HL-60 (cell line): ENCODE results near the gene GSN.

Experiments
- GABPA ChIP-seq: IDR thresholded peaks from 2 replicates; pipeline ENCODE4 v1.6.1; 2012; ENCODE audit warnings: low read depth
- POLR2AphosphoS5 ChIP-seq: IDR thresholded peaks from 2 replicates; pipeline ENCODE4 v1.6.1; 2012; ENCODE audit warnings: low read depth
- SPI1 ChIP-seq: IDR thresholded peaks from 2 replicates; pipeline ENCODE4 v1.6.1; 2012; ENCODE audit warnings: low read depth, mild to moderate bottlenecking, borderline replicate concordance
- TF ChIP-seq, protein P1 (sequence below): IDR thresholded peaks from one replicate; pipeline ENCODE4 v1.5.1; 2011; ENCODE audit warnings: low read length, control low read depth, inconsistent platforms; ENCODE audit not compliant: insufficient read depth
- TF ChIP-seq, protein P2 (sequence below): IDR thresholded peaks from 2 replicates; pipeline ENCODE4 v1.6.1; 2012; ENCODE audit warnings: low read depth; ENCODE audit not compliant: insufficient replicate concordance

DNA sequence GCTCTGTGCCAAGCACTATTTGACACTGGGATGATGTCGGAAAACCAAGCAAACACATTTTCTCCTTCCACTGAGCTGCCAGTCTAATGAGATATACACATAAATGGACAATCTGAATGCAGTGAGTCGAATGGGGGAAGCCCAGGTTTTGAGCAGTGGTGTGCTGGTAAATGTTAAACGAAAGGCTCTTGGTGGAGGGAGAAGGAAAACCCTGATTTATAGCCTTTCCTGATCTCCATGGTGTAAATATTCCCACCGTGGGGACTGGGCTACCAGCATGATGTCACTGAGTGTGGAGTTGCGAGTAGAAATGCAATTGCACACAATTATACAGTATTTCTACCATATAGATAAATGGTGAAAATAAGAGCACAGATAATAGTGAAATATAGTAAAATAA is 5.0 kb upstream of the GSN start:
- TF ChIP-seq, protein P1, sequence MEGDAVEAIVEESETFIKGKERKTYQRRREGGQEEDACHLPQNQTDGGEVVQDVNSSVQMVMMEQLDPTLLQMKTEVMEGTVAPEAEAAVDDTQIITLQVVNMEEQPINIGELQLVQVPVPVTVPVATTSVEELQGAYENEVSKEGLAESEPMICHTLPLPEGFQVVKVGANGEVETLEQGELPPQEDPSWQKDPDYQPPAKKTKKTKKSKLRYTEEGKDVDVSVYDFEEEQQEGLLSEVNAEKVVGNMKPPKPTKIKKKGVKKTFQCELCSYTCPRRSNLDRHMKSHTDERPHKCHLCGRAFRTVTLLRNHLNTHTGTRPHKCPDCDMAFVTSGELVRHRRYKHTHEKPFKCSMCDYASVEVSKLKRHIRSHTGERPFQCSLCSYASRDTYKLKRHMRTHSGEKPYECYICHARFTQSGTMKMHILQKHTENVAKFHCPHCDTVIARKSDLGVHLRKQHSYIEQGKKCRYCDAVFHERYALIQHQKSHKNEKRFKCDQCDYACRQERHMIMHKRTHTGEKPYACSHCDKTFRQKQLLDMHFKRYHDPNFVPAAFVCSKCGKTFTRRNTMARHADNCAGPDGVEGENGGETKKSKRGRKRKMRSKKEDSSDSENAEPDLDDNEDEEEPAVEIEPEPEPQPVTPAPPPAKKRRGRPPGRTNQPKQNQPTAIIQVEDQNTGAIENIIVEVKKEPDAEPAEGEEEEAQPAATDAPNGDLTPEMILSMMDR: no peak
- TF ChIP-seq GABPA: no peak
- no peak for TF ChIP-seq POLR2AphosphoS5
- no peak for TF ChIP-seq SPI1
- TF ChIP-seq, protein P2, sequence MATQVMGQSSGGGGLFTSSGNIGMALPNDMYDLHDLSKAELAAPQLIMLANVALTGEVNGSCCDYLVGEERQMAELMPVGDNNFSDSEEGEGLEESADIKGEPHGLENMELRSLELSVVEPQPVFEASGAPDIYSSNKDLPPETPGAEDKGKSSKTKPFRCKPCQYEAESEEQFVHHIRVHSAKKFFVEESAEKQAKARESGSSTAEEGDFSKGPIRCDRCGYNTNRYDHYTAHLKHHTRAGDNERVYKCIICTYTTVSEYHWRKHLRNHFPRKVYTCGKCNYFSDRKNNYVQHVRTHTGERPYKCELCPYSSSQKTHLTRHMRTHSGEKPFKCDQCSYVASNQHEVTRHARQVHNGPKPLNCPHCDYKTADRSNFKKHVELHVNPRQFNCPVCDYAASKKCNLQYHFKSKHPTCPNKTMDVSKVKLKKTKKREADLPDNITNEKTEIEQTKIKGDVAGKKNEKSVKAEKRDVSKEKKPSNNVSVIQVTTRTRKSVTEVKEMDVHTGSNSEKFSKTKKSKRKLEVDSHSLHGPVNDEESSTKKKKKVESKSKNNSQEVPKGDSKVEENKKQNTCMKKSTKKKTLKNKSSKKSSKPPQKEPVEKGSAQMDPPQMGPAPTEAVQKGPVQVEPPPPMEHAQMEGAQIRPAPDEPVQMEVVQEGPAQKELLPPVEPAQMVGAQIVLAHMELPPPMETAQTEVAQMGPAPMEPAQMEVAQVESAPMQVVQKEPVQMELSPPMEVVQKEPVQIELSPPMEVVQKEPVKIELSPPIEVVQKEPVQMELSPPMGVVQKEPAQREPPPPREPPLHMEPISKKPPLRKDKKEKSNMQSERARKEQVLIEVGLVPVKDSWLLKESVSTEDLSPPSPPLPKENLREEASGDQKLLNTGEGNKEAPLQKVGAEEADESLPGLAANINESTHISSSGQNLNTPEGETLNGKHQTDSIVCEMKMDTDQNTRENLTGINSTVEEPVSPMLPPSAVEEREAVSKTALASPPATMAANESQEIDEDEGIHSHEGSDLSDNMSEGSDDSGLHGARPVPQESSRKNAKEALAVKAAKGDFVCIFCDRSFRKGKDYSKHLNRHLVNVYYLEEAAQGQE: no peak
